ENCODE data around the gene CSF1. TPM values are rescaled to one million over a fixed set of nuclear protein-coding genes. Genes with fewer than 3 reads are reported as not detected.
A peak's percentile ranks its signal among the peaks of the same experiment; 100 is the strongest.

The CSF1 gene
- total RNA-seq, 2 donors from 2014 or later, result 9.5 to 20.2 TPM

GRCh38 chr1:109897259-109897955 lies 13.2 kb upstream of the CSF1 start:
- no peak for ATAC-seq

GRCh38 chr1:109898842-109899241 lies 11.8 kb upstream of the CSF1 start:
- DNase-seq, result no peak
- intact Hi-C loops (cut with DNase I, micrococcal nuclease), result no loop called here
- no peak for ATAC-seq

More at GRCh38 chr1:109897259-109897955, 13.2 kb upstream of the CSF1 start:
- intact Hi-C loops (cut with DNase I, micrococcal nuclease), result no loop called here
- DNase-seq, result no peak

GRCh38 chr1:109901141-109901523 lies 9.5 kb upstream of the CSF1 start:
- no peak for DNase-seq
- ATAC-seq, result no peak
- intact Hi-C loops (cut with DNase I, micrococcal nuclease), result no loop called here

- intact Hi-C loops (cut with DNase I, micrococcal nuclease), result no loop called here
- DNase-seq (peak; percentile 54 to 55), ATAC-seq (peak; percentile 87)
Observed at GRCh38 chr1:109901524-109902145, 9.0 kb upstream of the CSF1 start.

- ATAC-seq (no peak), DNase-seq (no peak)
- intact Hi-C loops (cut with DNase I, micrococcal nuclease), result no loop called here
Observed at GRCh38 chr1:109902204-109902985, 8.3 kb upstream of the CSF1 start.

- ATAC-seq (no peak), DNase-seq (no peak)
- intact Hi-C loops (cut with DNase I, micrococcal nuclease), result no loop called here
Observed at GRCh38 chr1:109903376-109903930, 7.2 kb upstream of the CSF1 start.

- no peak for ATAC-seq
- no peak for DNase-seq
- intact Hi-C loops (cut with DNase I, micrococcal nuclease), result no loop called here
Observed at GRCh38 chr1:109904105-109904817, 6.4 kb upstream of the CSF1 start.

GRCh38 chr1:109905491-109905890 lies 5.2 kb upstream of the CSF1 start:
- DNase-seq (no peak), ATAC-seq (no peak)
- intact Hi-C loops (cut with DNase I, micrococcal nuclease), result no loop called here

- DNase-seq (no peak), ATAC-seq (peak; percentile 25)
- intact Hi-C loops (cut with DNase I, micrococcal nuclease), result no loop called here
Observed at GRCh38 chr1:109906160-109906838, 4.3 kb upstream of the CSF1 start.

GRCh38 chr1:109906839-109907180 lies 3.8 kb upstream of the CSF1 start:
- intact Hi-C loops (cut with DNase I, micrococcal nuclease), result no loop called here

GRCh38 chr1:109907190-109907774 lies 3.4 kb upstream of the CSF1 start:
- ATAC-seq (no peak), DNase-seq (no peak)
- intact Hi-C loops (cut with DNase I, micrococcal nuclease), result no loop called here

More at GRCh38 chr1:109906839-109907180, 3.8 kb upstream of the CSF1 start:
- ATAC-seq (no peak), DNase-seq (no peak)

GRCh38 chr1:109908836-109909235 lies 1.8 kb upstream of the CSF1 start:
- DNase-seq, result no peak
- ATAC-seq, result no peak
- intact Hi-C loops (cut with DNase I, micrococcal nuclease), result no loop called here

- DNase-seq (no peak), ATAC-seq (no peak)
- intact Hi-C loops (cut with DNase I, micrococcal nuclease), result no loop called here
Observed at GRCh38 chr1:109909561-109909960, 1.1 kb upstream of the CSF1 start.

- intact Hi-C loops (cut with DNase I, micrococcal nuclease), result no loop called here
- peak in 1 of 2 donors; percentile 42 for DNase-seq
- peak; percentile 53 for ATAC-seq
Observed at GRCh38 chr1:109910963-109911798, 532 bp downstream of the CSF1 start.

- intact Hi-C loops (cut with DNase I, micrococcal nuclease), result no loop called here
- DNase-seq, result no peak
- no peak for ATAC-seq
Observed at GRCh38 chr1:109912214-109912861, 1.7 kb downstream of the CSF1 start.

- DNase-seq (no peak), ATAC-seq (no peak)
- intact Hi-C loops (cut with DNase I, micrococcal nuclease), result no loop called here
Observed at GRCh38 chr1:109912873-109913272, 2.2 kb downstream of the CSF1 start.

- ATAC-seq (no peak), DNase-seq (no peak)
- intact Hi-C loops (cut with DNase I, micrococcal nuclease), result no loop called here
Observed at GRCh38 chr1:109913360-109913879, 2.8 kb downstream of the CSF1 start.
